ENCODE data around the gene GALNT2. TPM values are rescaled to one million over a fixed set of nuclear protein-coding genes. Genes with fewer than 3 reads are reported as not detected.

Gene GALNT2
- total RNA-seq, 1 experiment from 2014 or later, result 62.2 TPM

- H3K4me1 Mint-ChIP-seq (ENCODE audit: low read depth, unreplicated experiment), result peaks cover 11% of the 10 kb centered on the region
- TF ChIP-seq, protein P1, sequence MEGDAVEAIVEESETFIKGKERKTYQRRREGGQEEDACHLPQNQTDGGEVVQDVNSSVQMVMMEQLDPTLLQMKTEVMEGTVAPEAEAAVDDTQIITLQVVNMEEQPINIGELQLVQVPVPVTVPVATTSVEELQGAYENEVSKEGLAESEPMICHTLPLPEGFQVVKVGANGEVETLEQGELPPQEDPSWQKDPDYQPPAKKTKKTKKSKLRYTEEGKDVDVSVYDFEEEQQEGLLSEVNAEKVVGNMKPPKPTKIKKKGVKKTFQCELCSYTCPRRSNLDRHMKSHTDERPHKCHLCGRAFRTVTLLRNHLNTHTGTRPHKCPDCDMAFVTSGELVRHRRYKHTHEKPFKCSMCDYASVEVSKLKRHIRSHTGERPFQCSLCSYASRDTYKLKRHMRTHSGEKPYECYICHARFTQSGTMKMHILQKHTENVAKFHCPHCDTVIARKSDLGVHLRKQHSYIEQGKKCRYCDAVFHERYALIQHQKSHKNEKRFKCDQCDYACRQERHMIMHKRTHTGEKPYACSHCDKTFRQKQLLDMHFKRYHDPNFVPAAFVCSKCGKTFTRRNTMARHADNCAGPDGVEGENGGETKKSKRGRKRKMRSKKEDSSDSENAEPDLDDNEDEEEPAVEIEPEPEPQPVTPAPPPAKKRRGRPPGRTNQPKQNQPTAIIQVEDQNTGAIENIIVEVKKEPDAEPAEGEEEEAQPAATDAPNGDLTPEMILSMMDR (IDR thresholded peaks at IDR 0.05; ENCODE audit: insufficient read depth in 1 of 2, low read depth in 1 of 2, low read length in 1 of 2, severe bottlenecking in 1 of 2, unreplicated experiment in 1 of 2), result no peak
- no peak for DNase-seq
- no peaks in the 10 kb centered on the region for H3K36me3 ChIP-seq (ENCODE audit: control insufficient read depth, insufficient read depth, low read length)
- H3K9me3 ChIP-seq, result no peaks in the 10 kb centered on the region
- peaks cover 7% of the 10 kb centered on the region; the same call in 1 of the 2 replicates for H3K4me1 ChIP-seq
- no peak overlapping the region for H3K4me3 ChIP-seq (ENCODE audit: low read depth, low read length)
- H3K27me3 ChIP-seq (replicated peaks; ENCODE audit: control insufficient read depth, insufficient read depth, low read length), result no peaks in the 10 kb centered on the region
- peak overlapping the region; percentile 66 for H3K27ac Mint-ChIP-seq (ENCODE audit: unreplicated experiment)
- no peaks in the 10 kb centered on the region for H3K27me3 Mint-ChIP-seq (ENCODE audit: insufficient read depth, unreplicated experiment)
- ChIA-PET POLR2A (no interaction called here), CTCF (no interaction called here)
- no peak overlapping the region for H3K4me3 Mint-ChIP-seq (ENCODE audit: unreplicated experiment)
- intact Hi-C loops (cut with micrococcal nuclease; ENCODE audit: unreplicated experiment), result no loop called here
- no peaks in the 10 kb centered on the region for H3K9me3 Mint-ChIP-seq (ENCODE audit: unreplicated experiment)
- H3K36me3 Mint-ChIP-seq (ENCODE audit: insufficient read depth, unreplicated experiment), result no peaks in the 10 kb centered on the region
- BruUV-seq (replicated peaks), result no TSS peak
Observed at GRCh38 chr1:230172016-230172537, 105.0 kb downstream of the GALNT2 start.

DNA sequence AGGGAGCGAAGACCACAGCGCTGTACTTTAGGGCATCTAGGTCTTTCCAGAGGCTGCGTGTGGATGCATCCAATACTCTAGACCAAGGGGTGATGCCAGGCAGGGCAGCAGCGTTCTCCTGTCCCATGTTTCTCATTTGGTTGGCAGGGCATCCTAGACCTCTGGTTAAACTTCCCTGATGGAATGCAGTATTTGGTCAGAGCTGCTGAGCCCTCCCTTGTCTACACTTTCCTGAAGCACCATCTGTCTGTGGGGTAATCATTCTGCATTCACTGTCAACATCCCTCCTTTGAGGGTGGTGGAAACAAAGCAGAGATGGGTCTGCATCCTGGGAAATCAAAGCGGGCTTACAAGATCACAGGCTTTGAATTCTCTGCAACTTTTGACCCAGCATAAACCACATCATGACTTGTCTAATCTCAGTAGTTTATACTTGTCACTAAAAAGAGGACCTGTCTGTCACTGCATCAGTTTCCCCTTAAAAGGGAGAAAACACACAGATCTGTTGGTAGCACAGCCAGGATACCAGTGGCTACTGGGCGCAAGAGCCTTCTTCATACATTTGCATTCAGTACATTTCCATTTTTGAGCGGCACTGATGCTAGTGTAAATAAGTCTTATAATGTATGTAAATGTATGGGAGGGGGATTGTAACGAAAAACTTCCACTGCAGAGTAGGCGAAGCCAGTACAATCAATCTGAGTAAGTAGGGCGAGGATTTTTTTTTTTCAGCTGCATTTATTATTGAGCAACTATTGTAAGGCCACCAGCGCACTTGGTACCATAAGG is 106.3 kb downstream of the GALNT2 start:
- ChIA-PET POLR2A (no interaction called here), CTCF (no interaction called here)
- TF ChIP-seq, protein P1 (IDR thresholded peaks at IDR 0.05; ENCODE audit: insufficient read depth in 1 of 2, low read depth in 1 of 2, low read length in 1 of 2, severe bottlenecking in 1 of 2, unreplicated experiment in 1 of 2), result no peak
- no peak overlapping the region for H3K4me3 ChIP-seq (ENCODE audit: low read depth, low read length)
- H3K36me3 Mint-ChIP-seq (ENCODE audit: insufficient read depth, unreplicated experiment), result no peaks in the 10 kb centered on the region
- no peaks in the 10 kb centered on the region for H3K27me3 ChIP-seq (replicated peaks; ENCODE audit: control insufficient read depth, insufficient read depth, low read length)
- no peak for DNase-seq
- H3K4me1 Mint-ChIP-seq (ENCODE audit: low read depth, unreplicated experiment), result peaks cover 17% of the 10 kb centered on the region
- intact Hi-C loops (cut with micrococcal nuclease; ENCODE audit: unreplicated experiment), result no loop called here
- no peak overlapping the region for H3K27ac Mint-ChIP-seq (ENCODE audit: unreplicated experiment)
- H3K36me3 ChIP-seq (ENCODE audit: control insufficient read depth, insufficient read depth, low read length), result no peaks in the 10 kb centered on the region
- H3K27me3 Mint-ChIP-seq (ENCODE audit: insufficient read depth, unreplicated experiment), result no peaks in the 10 kb centered on the region
- peaks cover 7% of the 10 kb centered on the region; the same call in 1 of the 2 replicates for H3K4me1 ChIP-seq
- no peaks in the 10 kb centered on the region for H3K9me3 Mint-ChIP-seq (ENCODE audit: unreplicated experiment)
- H3K9me3 ChIP-seq, result no peaks in the 10 kb centered on the region
- BruUV-seq (replicated peaks), result no TSS peak
- H3K4me3 Mint-ChIP-seq (ENCODE audit: unreplicated experiment), result no peak overlapping the region

GRCh38 chr1:230174041-230174440 is 107.0 kb downstream of the GALNT2 start:
- no peaks in the 10 kb centered on the region for H3K9me3 ChIP-seq
- Mint-ChIP-seq H3K36me3 (ENCODE audit: insufficient read depth, unreplicated experiment) (no peaks in the 10 kb centered on the region), H3K4me3 (ENCODE audit: unreplicated experiment) (no peak overlapping the region), H3K27ac (ENCODE audit: unreplicated experiment) (no peak overlapping the region), H3K27me3 (ENCODE audit: insufficient read depth, unreplicated experiment) (no peaks in the 10 kb centered on the region), H3K9me3 (ENCODE audit: unreplicated experiment) (no peaks in the 10 kb centered on the region), H3K4me1 (ENCODE audit: low read depth, unreplicated experiment) (peaks cover 17% of the 10 kb centered on the region)
- no peaks in the 10 kb centered on the region; the same call in 1 of the 2 replicates for H3K36me3 ChIP-seq (ENCODE audit: control insufficient read depth, insufficient read depth, low read length)
- ChIA-PET POLR2A (no interaction called here), CTCF (no interaction called here)
- TF ChIP-seq, protein P1 (IDR thresholded peaks at IDR 0.05; ENCODE audit: insufficient read depth in 1 of 2, low read depth in 1 of 2, low read length in 1 of 2, severe bottlenecking in 1 of 2, unreplicated experiment in 1 of 2), result no peak
- DNase-seq, result no peak
- H3K4me3 ChIP-seq (ENCODE audit: low read depth, low read length), result no peak overlapping the region
- H3K27me3 ChIP-seq (replicated peaks; ENCODE audit: control insufficient read depth, insufficient read depth, low read length), result no peaks in the 10 kb centered on the region
- BruUV-seq (replicated peaks), result no TSS peak
- intact Hi-C loops (cut with micrococcal nuclease; ENCODE audit: unreplicated experiment), result no loop called here
- H3K4me1 ChIP-seq, result peaks cover 7% of the 10 kb centered on the region; the same call in 1 of the 2 replicates
